Measurements from ENCODE around the gene OSBPL5.

OSBPL5 gene

GRCh38 chr11:3049430-3050243 is 115.5 kb downstream of the OSBPL5 start:
- DNase-seq: peak; percentile 71

DNA sequence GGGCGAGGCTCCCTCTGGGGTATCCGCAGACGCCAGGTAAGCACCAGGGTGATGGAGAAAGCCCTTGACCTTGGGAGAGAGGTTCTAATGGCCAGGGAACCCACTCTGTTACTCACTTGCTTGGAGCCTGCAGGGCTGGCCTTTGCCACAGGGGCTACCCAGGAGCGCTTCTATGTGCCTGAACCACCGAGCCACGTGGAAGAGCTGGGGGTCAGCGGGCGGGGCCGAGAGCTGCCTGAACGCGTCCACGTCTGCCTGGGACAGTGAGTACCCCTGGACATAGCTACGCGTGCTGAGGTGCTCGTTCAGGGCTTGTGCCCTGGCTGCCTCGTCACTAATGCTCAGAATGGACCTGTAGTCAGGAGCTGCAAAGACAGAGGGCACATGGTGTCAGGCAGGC is 117.5 kb downstream of the OSBPL5 start:
- no peak for DNase-seq

DNA sequence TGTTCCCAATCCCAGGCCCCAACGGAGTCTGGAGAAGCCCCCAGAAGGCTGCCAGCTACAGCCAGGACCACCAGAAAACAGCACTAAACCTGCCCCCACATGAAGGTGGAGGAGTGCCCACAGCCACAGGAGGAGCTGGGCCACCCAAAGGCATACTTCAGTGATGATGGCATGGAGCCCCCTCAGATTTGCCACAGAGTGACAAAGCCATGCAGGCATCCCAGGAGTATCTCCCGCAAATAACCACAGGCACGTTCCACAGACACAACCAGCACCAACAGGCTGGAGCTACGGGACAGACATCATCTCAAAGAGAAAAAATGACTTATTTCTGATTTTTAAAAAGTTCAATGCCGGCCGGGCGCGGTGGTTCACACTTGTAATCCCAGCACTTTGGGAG is 118.5 kb downstream of the OSBPL5 start:
- no peak for DNase-seq

GRCh38 chr11:3046190-3046589 is 118.9 kb downstream of the OSBPL5 start:
- DNase-seq: no peak

GRCh38 chr11:3044915-3045314 is 120.2 kb downstream of the OSBPL5 start:
- DNase-seq: no peak

- no peak for DNase-seq
Measured at GRCh38 chr11:3044004-3044403, 121.1 kb downstream of the OSBPL5 start.

- DNase-seq: no peak
Measured at GRCh38 chr11:3043315-3043871, 121.7 kb downstream of the OSBPL5 start.

DNA sequence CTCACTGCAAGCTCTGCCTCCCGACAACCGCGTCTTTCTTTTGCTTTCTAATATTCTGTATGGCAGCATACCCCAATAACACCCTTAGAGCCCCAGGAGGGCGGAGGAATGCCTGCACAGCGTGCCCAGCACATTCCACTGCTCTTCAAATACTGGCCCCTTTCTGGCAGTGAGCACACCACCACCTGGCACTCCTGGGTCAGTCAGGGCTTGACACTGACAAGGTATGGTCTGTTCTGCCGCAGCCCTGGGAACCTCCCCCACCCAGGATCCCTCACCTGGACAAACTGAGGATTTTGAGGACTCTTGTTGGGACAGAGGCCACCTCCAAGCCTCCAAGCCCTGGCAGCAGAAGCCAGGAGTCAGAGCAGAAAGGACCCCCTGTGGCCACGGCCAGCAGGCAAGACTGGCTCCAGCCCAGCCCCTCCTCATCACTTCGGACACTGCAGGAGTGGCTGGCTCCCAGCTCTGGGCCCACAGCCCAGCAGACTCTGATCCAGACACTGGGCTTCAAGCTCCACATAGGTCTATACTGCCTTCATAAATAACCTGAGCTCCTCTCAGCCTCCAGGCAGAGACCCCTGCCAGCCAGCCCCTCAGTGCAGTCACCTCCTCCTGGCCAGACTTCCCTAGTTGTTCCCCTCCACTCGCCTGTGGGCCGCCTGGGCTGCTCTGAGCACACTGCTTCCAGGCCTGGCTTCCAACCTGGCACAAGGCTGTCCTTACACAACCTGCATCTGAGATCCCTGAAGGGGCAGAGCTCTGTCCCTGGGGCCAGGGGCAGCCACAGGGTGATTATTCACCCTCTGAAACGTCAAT is 122.4 kb downstream of the OSBPL5 start:
- DNase-seq: no peak

DNA sequence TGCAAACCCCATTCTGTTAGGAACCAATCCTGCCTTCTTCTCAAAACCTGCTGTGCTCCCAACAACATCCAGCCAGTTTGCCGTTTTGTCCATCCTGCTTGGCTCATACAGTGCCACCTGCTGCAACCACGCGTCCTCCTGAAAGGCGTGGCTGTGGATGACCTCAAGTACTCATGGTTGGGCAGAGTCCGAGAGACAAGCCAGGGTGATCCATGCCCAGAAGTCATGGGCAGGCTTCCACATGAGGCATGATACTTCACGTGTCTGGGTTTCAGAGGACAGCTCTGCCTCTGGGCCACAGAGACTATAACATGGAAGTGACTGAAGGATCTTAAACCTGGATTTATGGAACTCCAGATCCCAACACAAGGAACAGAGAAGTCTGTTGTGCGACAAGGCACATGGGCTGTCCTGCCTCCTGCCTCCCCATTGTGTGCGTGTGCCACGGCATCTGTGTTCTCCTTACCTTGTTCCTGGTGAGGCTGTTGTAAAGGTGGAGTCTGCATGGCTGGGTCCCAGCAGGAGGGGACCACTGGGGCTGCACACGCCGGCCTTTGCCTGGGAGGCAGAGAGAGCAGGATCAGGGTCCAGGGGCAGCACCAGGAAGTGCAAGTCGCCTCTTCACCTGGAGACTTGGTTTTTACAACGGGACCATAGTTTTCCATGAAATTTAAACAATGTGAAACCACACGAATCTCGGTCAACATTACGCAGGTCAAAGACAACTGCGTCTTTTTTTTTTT is 123.2 kb downstream of the OSBPL5 start:
- no peak for DNase-seq

DNA sequence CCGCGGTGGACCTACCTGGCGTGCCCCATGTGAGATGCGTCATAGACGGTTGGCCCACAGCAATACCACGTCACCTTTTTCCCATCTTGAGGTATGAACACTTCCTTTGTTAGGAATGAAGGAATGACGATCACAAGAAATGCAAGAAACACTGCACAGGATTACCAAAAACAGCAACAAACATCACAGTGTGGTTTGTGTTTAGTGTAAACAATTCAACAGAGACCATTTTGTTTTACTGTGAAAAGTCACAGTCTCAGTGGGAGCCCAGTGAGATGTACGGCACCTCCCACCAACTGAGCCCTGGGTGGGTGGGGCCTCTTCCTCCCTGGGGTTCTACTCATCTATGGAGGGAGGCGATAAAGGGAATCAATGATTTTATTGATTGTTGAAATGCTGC is 124.2 kb downstream of the OSBPL5 start:
- DNase-seq: no peak

DNA sequence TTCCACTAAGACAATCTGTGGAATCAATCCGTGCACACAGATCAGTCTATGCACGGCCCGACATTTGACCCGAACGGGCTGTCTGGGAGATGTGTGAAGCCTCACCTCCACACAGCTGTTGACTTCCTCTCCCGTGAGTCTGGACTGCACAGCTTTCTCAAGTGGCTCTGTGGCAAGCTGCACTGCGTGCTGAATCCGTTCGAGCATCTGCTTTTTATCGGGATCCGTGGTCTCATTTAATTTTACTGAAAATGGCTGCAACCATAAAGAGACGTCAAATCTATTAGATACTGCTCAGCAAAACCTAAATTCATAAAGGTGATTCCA is 127.2 kb downstream of the OSBPL5 start:
- no peak for DNase-seq
